ENCODE results near the gene MSTN.

GRCh38 chr2:190044866-190045265 is 17.7 kb downstream of the MSTN start:
- TF ChIP-seq CTCF (IDR thresholded peaks at IDR 0.05): no peak
- no peak for TF ChIP-seq POLR2A (IDR thresholded peaks at IDR 0.05)
